Upper lobe of left lung (tissue), 4 donors: ENCODE measurements around the gene DDX59.

Source experiments
- CTCF ChIP-seq, 6 experiments: fragments of 450-650 bp in 4 of 6; fragments of 200-600 bp in 2 of 6; sonication (generic) in 2 of 6; IDR thresholded peaks; one replicate each; pipeline ENCODE4 v1.5.1; 2016 to 2019; ENCODE audit warnings: antibody characterized with exemption in 6 of 6
- EP300 ChIP-seq, 4 donors: sonication (generic); formaldehyde crosslinking; IDR thresholded peaks; one replicate each; pipeline ENCODE4 v1.5.1; 2017; ENCODE audit warnings: antibody characterized with exemption in 4 of 4, control low read depth in 2 of 4
- POLR2A ChIP-seq, 4 donors: fragments of 450-650 bp; IDR thresholded peaks; one replicate each; pipeline ENCODE4 v1.5.1; 2016 to 2017; ENCODE audit warnings: antibody characterized with exemption in 4 of 4, mild to moderate bottlenecking in 2 of 4
- POLR2AphosphoS5 ChIP-seq, 2 donors: sonication (generic); formaldehyde crosslinking; IDR thresholded peaks; one replicate each; pipeline ENCODE4 v1.5.1; 2017; ENCODE audit warnings: antibody characterized with exemption in 2 of 2

- TF ChIP-seq CTCF (IDR thresholded peaks at IDR 0.05) (no peak), POLR2A (IDR thresholded peaks at IDR 0.05) (no peak), POLR2AphosphoS5 (IDR thresholded peaks at IDR 0.05) (no peak), EP300 (IDR thresholded peaks at IDR 0.05) (no peak)
Observed at GRCh38 chr1:200708769-200709168, 39.1 kb upstream of the DDX59 start.
